GM12873 (cell line): ENCODE data around the gene NTRK3.

Experiments used
- TF ChIP-seq, protein P1 (sequence below): IDR thresholded peaks from 2 replicates; pipeline ENCODE4 v1.5.1; 2012; ENCODE audit warnings: low read depth, mild to moderate bottlenecking, moderate library complexity, low read length, control low read depth; ENCODE audit not compliant: insufficient read depth; ENCODE audit errors: missing control alignments

The NTRK3 gene

DNA sequence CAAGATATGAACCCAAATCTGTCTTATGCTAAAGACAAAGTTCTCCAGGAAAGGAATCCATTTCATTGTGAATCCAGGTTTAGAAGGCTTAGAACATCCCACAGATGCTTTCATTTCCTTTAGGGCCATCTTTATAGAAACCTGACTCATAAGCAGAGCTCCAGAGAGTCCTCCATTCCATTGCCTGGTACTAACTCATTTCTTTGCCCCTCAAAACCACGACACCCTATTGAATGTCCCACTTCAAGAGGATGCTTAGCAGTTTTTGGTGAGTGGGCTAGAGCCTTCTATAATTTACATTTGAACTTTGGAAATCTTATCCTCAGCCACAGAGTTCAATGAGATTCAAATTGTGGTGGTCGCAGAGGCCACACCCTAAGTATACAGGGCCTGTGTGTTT, 325.0 kb downstream of the NTRK3 start:
- TF ChIP-seq, protein P1, sequence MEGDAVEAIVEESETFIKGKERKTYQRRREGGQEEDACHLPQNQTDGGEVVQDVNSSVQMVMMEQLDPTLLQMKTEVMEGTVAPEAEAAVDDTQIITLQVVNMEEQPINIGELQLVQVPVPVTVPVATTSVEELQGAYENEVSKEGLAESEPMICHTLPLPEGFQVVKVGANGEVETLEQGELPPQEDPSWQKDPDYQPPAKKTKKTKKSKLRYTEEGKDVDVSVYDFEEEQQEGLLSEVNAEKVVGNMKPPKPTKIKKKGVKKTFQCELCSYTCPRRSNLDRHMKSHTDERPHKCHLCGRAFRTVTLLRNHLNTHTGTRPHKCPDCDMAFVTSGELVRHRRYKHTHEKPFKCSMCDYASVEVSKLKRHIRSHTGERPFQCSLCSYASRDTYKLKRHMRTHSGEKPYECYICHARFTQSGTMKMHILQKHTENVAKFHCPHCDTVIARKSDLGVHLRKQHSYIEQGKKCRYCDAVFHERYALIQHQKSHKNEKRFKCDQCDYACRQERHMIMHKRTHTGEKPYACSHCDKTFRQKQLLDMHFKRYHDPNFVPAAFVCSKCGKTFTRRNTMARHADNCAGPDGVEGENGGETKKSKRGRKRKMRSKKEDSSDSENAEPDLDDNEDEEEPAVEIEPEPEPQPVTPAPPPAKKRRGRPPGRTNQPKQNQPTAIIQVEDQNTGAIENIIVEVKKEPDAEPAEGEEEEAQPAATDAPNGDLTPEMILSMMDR = no peak

DNA sequence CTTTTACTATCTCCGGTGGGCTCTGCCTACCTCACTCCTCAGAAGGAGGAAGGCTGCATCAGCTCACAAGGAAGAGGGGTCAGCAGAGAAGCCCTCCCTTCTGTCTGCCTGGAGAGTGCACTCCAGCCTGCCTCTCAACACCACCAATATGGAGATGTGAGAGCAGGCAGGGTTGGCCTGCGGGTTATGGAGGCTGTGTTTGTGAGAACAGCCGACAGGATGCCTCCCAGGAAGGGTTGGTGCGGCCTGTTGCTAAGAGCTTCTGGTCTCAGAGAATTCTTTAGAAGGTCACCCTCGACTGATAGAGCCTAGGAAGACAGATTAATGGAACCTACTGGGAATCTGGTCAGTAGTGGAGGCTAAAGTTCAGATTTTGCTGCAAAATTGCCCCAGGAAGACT, 326.1 kb downstream of the NTRK3 start:
- TF ChIP-seq, protein P1 = no peak

DNA sequence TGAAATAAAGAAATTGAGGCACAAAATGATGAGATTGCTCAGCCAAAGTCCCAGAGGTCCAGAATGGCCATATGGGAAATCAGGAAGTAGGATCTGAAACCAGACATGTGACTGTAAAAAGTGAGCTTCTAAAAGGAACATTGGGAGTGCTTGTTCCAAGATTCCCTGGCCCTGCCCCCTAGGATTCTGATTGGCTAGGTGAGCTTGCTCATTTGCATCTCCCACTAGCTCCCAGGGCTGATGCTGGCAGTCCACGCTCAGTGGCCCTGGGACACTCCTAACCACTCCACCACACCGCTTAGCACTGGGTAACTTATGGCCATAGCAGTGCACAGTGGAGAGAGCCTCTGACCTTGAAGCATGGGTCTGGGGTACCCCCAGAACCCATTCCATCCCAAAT, 326.7 kb downstream of the NTRK3 start:
- TF ChIP-seq, protein P1 = no peak

DNA sequence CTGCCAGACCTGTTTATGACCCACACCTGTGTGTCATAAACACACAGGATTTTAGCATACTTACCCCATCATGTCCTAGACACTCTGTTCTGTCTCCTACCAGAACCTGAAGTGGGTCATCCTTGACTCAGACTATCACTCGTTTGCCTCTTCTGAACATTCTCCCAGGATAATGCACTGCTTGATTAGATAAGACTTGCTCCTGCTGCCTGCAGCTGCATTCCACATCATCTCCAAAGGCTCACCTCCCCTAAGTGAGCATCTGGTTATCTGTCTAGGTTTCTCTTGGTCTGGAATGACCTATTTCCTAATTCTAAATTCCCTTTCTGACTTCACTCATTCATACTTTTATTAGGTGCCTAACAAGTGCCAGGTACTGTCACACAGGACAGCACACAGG, 332.1 kb downstream of the NTRK3 start:
- TF ChIP-seq, protein P1 = no peak

DNA sequence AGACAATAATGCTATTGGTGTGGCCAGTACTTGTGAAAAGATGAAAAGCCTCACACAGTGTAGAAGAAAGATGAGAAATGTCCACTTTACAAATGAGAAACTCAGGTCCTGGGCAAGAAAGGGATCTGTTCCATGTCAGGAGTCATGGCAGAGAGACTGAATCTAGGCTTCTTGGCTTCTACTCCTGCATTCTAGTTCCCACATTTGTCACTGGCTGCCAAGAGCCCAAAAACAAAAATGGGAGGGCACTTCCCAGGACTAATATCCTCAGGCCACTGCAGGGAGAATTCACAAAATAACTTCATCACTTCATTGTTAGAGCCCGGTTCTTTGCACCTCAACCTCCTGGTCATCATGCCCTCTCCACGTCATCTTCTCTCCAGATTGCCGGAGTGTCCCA, 337.5 kb downstream of the NTRK3 start:
- TF ChIP-seq, protein P1 = no peak

DNA sequence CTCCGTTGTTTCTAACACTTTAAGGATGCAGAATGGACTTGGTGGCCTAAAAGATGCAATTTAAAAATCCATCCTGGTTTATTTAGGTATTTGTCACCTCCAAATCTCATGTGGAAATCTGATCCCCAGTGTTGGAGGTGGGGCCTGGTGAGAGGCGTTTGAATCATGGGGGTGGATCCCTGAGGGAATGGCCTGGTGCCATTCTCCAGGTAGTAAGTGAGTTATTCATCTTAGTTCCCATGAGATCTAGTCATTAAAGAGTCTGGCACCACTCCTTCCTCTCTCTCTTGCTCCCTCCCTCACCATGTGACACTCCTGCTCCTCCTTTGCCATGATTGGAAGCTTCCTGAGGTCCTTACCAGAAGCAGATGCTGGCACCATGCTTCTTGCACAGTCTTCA, 339.1 kb downstream of the NTRK3 start:
- TF ChIP-seq, protein P1 = no peak

DNA sequence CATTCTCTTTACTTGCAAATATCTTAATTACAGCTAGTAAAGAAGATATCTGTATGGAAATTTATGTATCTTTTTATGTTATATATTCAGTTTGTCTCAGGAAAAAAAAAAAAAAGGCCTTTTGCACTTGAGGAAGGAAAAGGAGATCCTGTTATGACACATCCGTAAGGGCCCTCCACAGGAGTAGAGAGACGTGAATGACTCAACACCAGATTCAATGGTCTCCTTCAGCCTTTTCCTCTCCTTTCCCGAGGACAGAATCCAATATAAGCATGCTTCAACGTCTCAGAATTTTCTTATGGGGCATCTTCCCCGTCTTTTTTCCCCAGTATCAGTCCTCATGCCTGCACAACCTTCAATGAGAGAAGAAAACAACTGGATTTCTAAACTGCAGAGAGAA, 340.3 kb downstream of the NTRK3 start:
- TF ChIP-seq, protein P1 = no peak
